HEK293 (cell line): ENCODE results near the gene SPIRE1.

ENCODE experiments used
- CTCF ChIA-PET: fragments of 350-600 bp; formaldehyde crosslinking; extraction: SDS; loops from one replicate; lab custom pipeline; 2021; ENCODE audit warnings: antibody characterized with exemption; lab: Yijun Ruan, JAX
- POLR2A ChIA-PET: fragments of 300-600 bp; formaldehyde crosslinking; extraction: SDS; loops from one replicate; lab custom pipeline; 2020; ENCODE audit warnings: antibody characterized with exemption, inconsistent platforms; lab: Yijun Ruan, JAX
- H3K27ac ChIP-seq: fragments of 200-500 bp; sonication (Bioruptor generic); 2 replicates; pipeline ENCODE4 v1.5.1; 2014; ENCODE audit warnings: low read depth, low read length, control low read depth, inconsistent platforms; ENCODE audit errors: extremely low read depth
- H3K36me3 ChIP-seq, 2 experiments: fragments of 200-500 bp in 1 of 2; sonication (Bioruptor generic) in 1 of 2; 1 replicate in 1 of 2; 2 replicates in 1 of 2; pipeline ENCODE4 v1.5.1; 2014 to 2017; ENCODE audit warnings: inconsistent platforms in 2 of 2, low read length in 2 of 2; ENCODE audit not compliant: control insufficient read depth in 2 of 2, insufficient read depth in 1 of 2
- H3K4me1 ChIP-seq: fragments of 200-500 bp; sonication (Bioruptor generic); 2 replicates; pipeline ENCODE4 v1.5.1; 2014; ENCODE audit warnings: mild to moderate bottlenecking, low read length, inconsistent platforms; ENCODE audit not compliant: control insufficient read depth, insufficient read depth
- H3K4me3 ChIP-seq: 2 replicates; pipeline ENCODE4 v1.5.1; 2011; ENCODE audit warnings: low read depth, mild to moderate bottlenecking, control low read depth, low read length, moderate library complexity
- H3K9me3 ChIP-seq: fragments of 200-500 bp; sonication (Bioruptor generic); 2 replicates; pipeline ENCODE4 v1.5.1; 2014; ENCODE audit warnings: low read depth, low read length, inconsistent platforms; ENCODE audit not compliant: control insufficient read depth, insufficient read depth
- FEZF1 ChIP-seq: fragments of 450-650 bp; formaldehyde crosslinking; IDR thresholded peaks from 2 replicates; pipeline ENCODE4 v1.5.1; 2016; ENCODE audit warnings: missing biosample characterization, missing genetic modification characterization
- KLF16 ChIP-seq: fragments of 450-650 bp; formaldehyde crosslinking; IDR thresholded peaks from 2 replicates; pipeline ENCODE4 v1.5.1; 2017; ENCODE audit warnings: missing biosample characterization, missing genetic modification characterization
- SP7 ChIP-seq: fragments of 450-650 bp; formaldehyde crosslinking; IDR thresholded peaks from 2 replicates; pipeline ENCODE4 v1.5.1; 2016; ENCODE audit warnings: missing biosample characterization, missing genetic modification characterization
- TCF7L2 ChIP-seq: IDR thresholded peaks from 2 replicates; pipeline ENCODE4 v1.6.1; 2011; ENCODE audit warnings: low read depth, mild to moderate bottlenecking, inconsistent platforms, low read length, moderate library complexity, borderline replicate concordance
- ZNF214 ChIP-seq: fragments of 450-650 bp; formaldehyde crosslinking; IDR thresholded peaks from 2 replicates; pipeline ENCODE4 v1.5.1; 2017; ENCODE audit warnings: missing biosample characterization, mild to moderate bottlenecking, missing genetic modification characterization, borderline replicate concordance
- ZNF223 ChIP-seq: fragments of 450-650 bp; formaldehyde crosslinking; IDR thresholded peaks from 2 replicates; pipeline ENCODE4 v1.5.1; 2016; ENCODE audit warnings: missing biosample characterization, missing genetic modification characterization
- ZNF23 ChIP-seq: fragments of 450-650 bp; formaldehyde crosslinking; IDR thresholded peaks from 2 replicates; pipeline ENCODE4 v1.5.1; 2016; ENCODE audit warnings: missing biosample characterization, missing genetic modification characterization, borderline replicate concordance
- ZNF335 ChIP-seq: fragments of 450-650 bp; formaldehyde crosslinking; conservative IDR thresholded peaks from 2 replicates; pipeline ENCODE4 v1.5.1; 2016; ENCODE audit warnings: missing biosample characterization, missing genetic modification characterization
- ZNF341 ChIP-seq: fragments of 450-650 bp; formaldehyde crosslinking; IDR thresholded peaks from 2 replicates; pipeline ENCODE4; 2016; ENCODE audit warnings: low read depth, missing biosample characterization, missing genetic modification characterization
- ZNF514 ChIP-seq: fragments of 450-650 bp; formaldehyde crosslinking; IDR thresholded peaks from 2 replicates; pipeline ENCODE4 v1.5.1; 2016; ENCODE audit warnings: missing biosample characterization, missing genetic modification characterization
- ZNF623 ChIP-seq: fragments of 450-650 bp; formaldehyde crosslinking; IDR thresholded peaks from 2 replicates; pipeline ENCODE4 v1.5.1; 2016; ENCODE audit warnings: missing biosample characterization, missing genetic modification characterization
- TF ChIP-seq, protein P1 (sequence below): fragments of 450-650 bp; formaldehyde crosslinking; IDR thresholded peaks from 2 replicates; pipeline ENCODE4 v1.5.1; 2016; ENCODE audit warnings: missing biosample characterization, missing genetic modification characterization
- TF ChIP-seq, protein P2 (sequence below): fragments of 450-650 bp; formaldehyde crosslinking; IDR thresholded peaks from 2 replicates; pipeline ENCODE4 v1.5.1; 2016; ENCODE audit warnings: missing biosample characterization, missing genetic modification characterization
- TF ChIP-seq, protein P3 (sequence below): fragments of 450-650 bp; formaldehyde crosslinking; IDR thresholded peaks from 2 replicates; pipeline ENCODE4 v1.5.1; 2017; ENCODE audit warnings: missing biosample characterization, missing genetic modification characterization

Gene SPIRE1

DNA sequence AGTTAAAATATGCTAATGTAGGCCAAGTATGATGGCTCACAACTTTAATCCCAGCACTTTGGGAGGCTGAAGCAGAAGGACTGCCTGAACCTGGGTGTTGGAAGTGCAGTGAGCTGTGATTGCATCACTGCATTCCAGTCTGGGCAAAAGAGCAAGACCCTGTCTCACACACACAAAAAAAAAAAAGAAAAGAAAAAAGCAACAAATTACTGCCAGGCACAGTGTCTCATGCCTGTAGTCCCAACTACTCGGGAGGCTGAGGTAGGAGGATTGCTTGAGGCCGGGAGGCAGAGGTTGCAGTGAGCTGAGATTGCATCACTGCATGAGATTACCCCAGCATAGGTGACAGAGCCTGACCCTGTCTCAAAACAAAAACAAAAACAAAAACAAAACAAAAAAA lies 139.6 kb downstream of the SPIRE1 start (continued):
- TF ChIP-seq, protein P1, sequence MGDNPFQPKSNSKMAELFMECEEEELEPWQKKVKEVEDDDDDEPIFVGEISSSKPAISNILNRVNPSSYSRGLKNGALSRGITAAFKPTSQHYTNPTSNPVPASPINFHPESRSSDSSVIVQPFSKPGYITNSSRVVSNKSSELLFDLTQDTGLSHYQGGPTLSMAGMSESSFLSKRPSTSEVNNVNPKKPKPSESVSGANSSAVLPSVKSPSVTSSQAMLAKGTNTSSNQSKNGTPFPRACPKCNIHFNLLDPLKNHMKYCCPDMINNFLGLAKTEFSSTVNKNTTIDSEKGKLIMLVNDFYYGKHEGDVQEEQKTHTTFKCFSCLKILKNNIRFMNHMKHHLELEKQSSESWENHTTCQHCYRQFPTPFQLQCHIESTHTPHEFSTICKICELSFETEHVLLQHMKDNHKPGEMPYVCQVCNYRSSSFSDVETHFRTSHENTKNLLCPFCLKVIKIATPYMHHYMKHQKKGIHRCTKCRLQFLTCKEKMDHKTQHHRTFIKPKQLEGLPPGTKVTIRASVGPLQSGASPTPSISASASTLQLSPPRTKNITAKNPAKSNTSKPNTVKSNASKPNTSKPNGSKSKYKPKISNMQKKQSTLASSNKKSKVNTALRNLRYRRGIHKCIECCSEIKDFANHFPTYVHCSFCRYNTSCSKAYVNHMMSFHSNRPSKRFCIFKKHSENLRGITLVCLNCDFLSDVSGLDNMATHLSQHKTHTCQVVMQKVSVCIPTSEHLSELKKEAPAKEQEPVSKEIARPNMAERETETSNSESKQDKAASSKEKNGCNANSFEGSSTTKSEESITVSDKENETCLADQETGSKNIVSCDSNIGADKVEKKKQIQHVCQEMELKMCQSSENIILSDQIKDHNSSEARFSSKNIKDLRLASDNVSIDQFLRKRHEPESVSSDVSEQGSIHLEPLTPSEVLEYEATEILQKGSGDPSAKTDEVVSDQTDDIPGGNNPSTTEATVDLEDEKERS (tag by site-specific recombination), result peak; percentile 49; the same call in 1 of the 2 replicates
- TF ChIP-seq ZNF214 (tag by site-specific recombination), result no peak
- TF ChIP-seq ZNF341, result no peak
- TF ChIP-seq TCF7L2, result no peak
- TF ChIP-seq ZNF223 (tag by site-specific recombination), result no peak
- TF ChIP-seq, protein P2, sequence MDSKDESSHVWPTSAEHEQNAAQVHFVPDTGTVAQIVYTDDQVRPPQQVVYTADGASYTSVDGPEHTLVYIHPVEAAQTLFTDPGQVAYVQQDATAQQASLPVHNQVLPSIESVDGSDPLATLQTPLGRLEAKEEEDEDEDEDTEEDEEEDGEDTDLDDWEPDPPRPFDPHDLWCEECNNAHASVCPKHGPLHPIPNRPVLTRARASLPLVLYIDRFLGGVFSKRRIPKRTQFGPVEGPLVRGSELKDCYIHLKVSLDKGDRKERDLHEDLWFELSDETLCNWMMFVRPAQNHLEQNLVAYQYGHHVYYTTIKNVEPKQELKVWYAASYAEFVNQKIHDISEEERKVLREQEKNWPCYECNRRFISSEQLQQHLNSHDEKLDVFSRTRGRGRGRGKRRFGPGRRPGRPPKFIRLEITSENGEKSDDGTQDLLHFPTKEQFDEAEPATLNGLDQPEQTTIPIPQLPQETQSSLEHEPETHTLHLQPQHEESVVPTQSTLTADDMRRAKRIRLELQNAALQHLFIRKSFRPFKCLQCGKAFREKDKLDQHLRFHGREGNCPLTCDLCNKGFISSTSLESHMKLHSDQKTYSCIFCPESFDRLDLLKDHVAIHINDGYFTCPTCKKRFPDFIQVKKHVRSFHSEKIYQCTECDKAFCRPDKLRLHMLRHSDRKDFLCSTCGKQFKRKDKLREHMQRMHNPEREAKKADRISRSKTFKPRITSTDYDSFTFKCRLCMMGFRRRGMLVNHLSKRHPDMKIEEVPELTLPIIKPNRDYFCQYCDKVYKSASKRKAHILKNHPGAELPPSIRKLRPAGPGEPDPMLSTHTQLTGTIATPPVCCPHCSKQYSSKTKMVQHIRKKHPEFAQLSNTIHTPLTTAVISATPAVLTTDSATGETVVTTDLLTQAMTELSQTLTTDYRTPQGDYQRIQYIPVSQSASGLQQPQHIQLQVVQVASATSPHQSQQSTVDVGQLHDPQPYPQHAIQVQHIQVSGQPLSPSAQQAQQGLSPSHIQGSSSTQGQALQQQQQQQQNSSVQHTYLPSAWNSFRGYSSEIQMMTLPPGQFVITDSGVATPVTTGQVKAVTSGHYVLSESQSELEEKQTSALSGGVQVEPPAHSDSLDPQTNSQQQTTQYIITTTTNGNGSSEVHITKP, result no peak

DNA sequence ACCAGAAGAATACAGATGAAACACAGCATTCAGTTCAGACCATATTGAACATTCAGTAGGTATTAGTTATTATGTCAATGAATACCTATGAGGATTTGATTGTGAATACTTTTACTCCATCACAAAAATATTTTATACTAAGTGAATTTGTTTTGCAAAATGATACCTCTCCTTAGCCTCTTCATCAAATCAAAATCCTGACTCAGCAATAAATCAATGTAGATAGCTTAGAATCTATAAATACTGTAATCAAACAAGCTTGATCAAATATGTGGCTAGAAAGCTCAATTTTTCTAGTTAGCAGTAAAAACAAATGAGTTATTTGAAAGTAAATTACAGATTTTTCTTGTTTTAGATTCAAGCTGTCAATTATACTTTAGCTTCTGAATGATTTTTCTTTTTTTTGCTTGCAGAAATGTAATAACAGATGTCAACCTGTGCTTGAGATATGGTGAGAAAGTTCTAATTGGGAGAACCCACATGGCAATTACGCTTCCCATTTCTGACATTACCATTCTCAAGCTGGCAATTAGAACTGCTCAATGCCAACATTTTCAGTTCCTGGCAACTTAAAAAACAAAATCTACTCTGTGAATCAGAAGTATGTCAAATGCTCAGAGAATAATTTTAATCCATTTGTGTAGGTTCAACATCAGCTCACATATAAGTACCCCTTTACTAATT lies 140.6 kb downstream of the SPIRE1 start:
- ChIA-PET POLR2A (no interaction called here), CTCF (interaction anchor here (0.5 to 1.4 kb wide), 4 partner anchors 10 to 144 kb away, joined by 3 to 4 read pairs (median 3); no protein-coding TSS in a partner anchor)
- H3K36me3 ChIP-seq, result no peaks in the 10 kb centered on the region; a peak in 1 of 3 replicates
- no peaks in the 10 kb centered on the region for H3K9me3 ChIP-seq
- H3K4me3 ChIP-seq, result no peak overlapping the region
- H3K27ac ChIP-seq, result no peak overlapping the region
- H3K4me1 ChIP-seq, result peaks cover 24% of the 10 kb centered on the region
- TF ChIP-seq KLF16 (tag by site-specific recombination) (no peak), FEZF1 (tag by site-specific recombination) (0 out of 2 replicates have a peak, but pooled peaks have one; percentile 7)

DNA sequence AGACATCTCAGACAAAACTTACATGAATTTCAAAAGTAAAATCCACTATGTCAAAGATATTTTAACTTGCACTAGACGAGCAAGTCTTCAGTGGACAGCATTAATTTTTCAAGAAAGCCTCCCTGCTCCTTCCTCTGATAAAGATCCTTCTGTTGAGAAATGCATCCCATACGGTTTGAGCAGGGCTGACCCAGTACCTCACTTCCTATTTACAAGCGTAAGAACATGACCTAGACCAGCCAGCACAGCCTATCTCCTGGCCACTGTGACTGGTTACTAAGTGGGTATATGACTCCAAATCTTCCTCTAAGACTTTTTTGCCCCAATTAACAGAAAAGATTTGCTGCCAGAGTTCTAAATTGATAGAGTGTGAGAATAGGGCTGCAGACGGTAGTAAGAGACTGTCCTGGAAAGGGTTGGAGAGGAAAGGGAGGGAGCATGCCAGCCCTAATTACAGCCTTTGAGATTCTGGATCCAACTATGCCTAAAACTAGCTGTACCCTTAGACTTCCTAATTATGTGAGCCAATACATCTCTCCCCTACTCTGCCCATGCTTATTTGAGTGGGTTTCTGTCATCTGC lies 141.8 kb downstream of the SPIRE1 start:
- TF ChIP-seq ZNF23 (tag by site-specific recombination), result no peak
- TF ChIP-seq, protein P3, sequence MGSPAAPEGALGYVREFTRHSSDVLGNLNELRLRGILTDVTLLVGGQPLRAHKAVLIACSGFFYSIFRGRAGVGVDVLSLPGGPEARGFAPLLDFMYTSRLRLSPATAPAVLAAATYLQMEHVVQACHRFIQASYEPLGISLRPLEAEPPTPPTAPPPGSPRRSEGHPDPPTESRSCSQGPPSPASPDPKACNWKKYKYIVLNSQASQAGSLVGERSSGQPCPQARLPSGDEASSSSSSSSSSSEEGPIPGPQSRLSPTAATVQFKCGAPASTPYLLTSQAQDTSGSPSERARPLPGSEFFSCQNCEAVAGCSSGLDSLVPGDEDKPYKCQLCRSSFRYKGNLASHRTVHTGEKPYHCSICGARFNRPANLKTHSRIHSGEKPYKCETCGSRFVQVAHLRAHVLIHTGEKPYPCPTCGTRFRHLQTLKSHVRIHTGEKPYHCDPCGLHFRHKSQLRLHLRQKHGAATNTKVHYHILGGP (tag by site-specific recombination), result no peak
- peak; percentile 82 for TF ChIP-seq SP7 (tag by site-specific recombination)
- no peak for TF ChIP-seq ZNF514 (tag by site-specific recombination)
- no peak for TF ChIP-seq ZNF335 (tag by site-specific recombination)
- TF ChIP-seq ZNF623, result no peak
- TF ChIP-seq, all 188 proteins: peak for 1
- POLR2A ChIA-PET, result interaction anchor here (0.6 kb wide), 1 partner anchor 90 kb away, joined by 4 read pairs; no protein-coding TSS in a partner anchor
- CTCF ChIA-PET, result interaction anchor here (0.6 kb wide), 1 partner anchor 54 kb away, joined by 3 read pairs; no protein-coding TSS in a partner anchor
- peaks cover 0 to 2% of the 10 kb centered on the region in 2 experiments; a peak in 2 of 3 replicates for H3K36me3 ChIP-seq
- H3K4me1 ChIP-seq, result peaks cover 24% of the 10 kb centered on the region
- no peaks in the 10 kb centered on the region for H3K9me3 ChIP-seq
- H3K27ac ChIP-seq, result no peak overlapping the region
- no peak overlapping the region for H3K4me3 ChIP-seq
